HepG2 (cell line): Measurements from ENCODE around the gene SLCO2A1. TPM values are rescaled to one million over a fixed set of nuclear protein-coding genes. Genes with fewer than 3 reads are reported as not detected.

Source experiments
- ATAC-seq: fragments of 200-7000 bp; cut with Tn5 transposase; 3 replicates; pipeline ENCODE4 v1.9.1; 2020; ENCODE audit warnings: mild to moderate bottlenecking, moderate library complexity
- BruUV-seq: library from RNA; stranded (reverse); fragments of 400-500 nt; replicated peaks from 2 replicates; lab custom pipeline; 2021; lab: Mats Ljungman, UMichigan
- CTCF ChIA-PET: fragments of 300-600 bp; formaldehyde crosslinking; extraction: SDS; loops from one replicate; lab custom pipeline; 2021; ENCODE audit warnings: low total read pairs, inconsistent platforms, low intra/inter-chr PET ratio; lab: Yijun Ruan, JAX
- POLR2A ChIA-PET: fragments of 350-600 bp; sonication (Branson Sonifier 250); formaldehyde crosslinking; loops from one replicate; lab custom pipeline; 2020; ENCODE audit warnings: antibody characterized with exemption, inconsistent platforms; lab: Yijun Ruan, JAX
- DNase-seq: peaks from one replicate; pipeline ENCODE4 v3.0.0-alpha.2; 2015; ENCODE audit warnings: low spot score
- FAIRE-seq: peaks from 3 replicates; lab custom pipeline; 2011; peaks lifted over from hg19 to GRCh38; lab: Jason Lieb, UNC
- H2AFZ ChIP-seq: one replicate; pipeline ENCODE4 v1.6.1; 2011; ENCODE audit warnings: low read length, inconsistent platforms
- H3K27ac ChIP-seq: fragments of 300-600 bp; 3 replicates; pipeline ENCODE4 v1.8.0; 2011; ENCODE audit warnings: mixed run types, mild to moderate bottlenecking, mixed read lengths, low read length, inconsistent platforms; ENCODE audit not compliant: insufficient read depth; ENCODE audit errors: extremely low read length
- H3K27me3 ChIP-seq, 2 experiments: fragments of 200-600 bp in 1 of 2; 2 replicates in 1 of 2; 3 replicates in 1 of 2; pipeline versions ENCODE4 v1.6.0 to v1.8.0; 2011; ENCODE audit warnings: low read length in 2 of 2, mild to moderate bottlenecking in 2 of 2, moderate library complexity in 2 of 2, inconsistent platforms in 1 of 2; ENCODE audit not compliant: insufficient read depth in 2 of 2, control insufficient read depth in 1 of 2
- H3K36me3 ChIP-seq, 2 experiments: fragments of 200-600 bp in 1 of 2; replicated peaks in 1 of 2; 2 replicates in 1 of 2; 3 replicates in 1 of 2; pipeline versions ENCODE4 v1.5.1 to v1.8.0; 2011; ENCODE audit warnings: low read length in 2 of 2, inconsistent platforms in 1 of 2; ENCODE audit not compliant: insufficient read depth in 2 of 2, control insufficient read depth in 1 of 2
- H3K4me1 ChIP-seq: 2 replicates; pipeline ENCODE4 v1.5.1; 2012; ENCODE audit warnings: low read length, inconsistent platforms; ENCODE audit not compliant: insufficient read depth
- H3K4me2 ChIP-seq: 2 replicates; pipeline ENCODE4 v1.6.0; 2011; ENCODE audit warnings: low read depth, low read length, inconsistent platforms
- H3K4me3 ChIP-seq, 3 experiments: fragments of 200-600 bp in 1 of 3; sonication (generic), shearing (Covaris generic) in 1 of 3; replicated peaks in 1 of 3; 2 replicates each; pipeline ENCODE4 v1.5.1; 2011 to 2016; ENCODE audit warnings: low read length in 3 of 3, inconsistent platforms in 2 of 3, low read depth in 2 of 3, mild to moderate bottlenecking in 2 of 3, control low read depth in 1 of 3, mixed read lengths in 1 of 3; ENCODE audit not compliant: insufficient read depth in 1 of 3
- H3K79me2 ChIP-seq: one replicate; pipeline ENCODE4 v1.6.1; 2011; ENCODE audit warnings: low read length, inconsistent platforms; ENCODE audit not compliant: insufficient read depth
- H3K9ac ChIP-seq: 2 replicates; pipeline ENCODE4 v1.6.0; 2011; ENCODE audit warnings: mild to moderate bottlenecking, low read depth, low read length, inconsistent platforms; ENCODE audit not compliant: insufficient read depth
- H3K9me3 ChIP-seq: 2 replicates; pipeline ENCODE4 v1.5.1; 2012; ENCODE audit warnings: mild to moderate bottlenecking, low read length
- H4K20me1 ChIP-seq: 2 replicates; pipeline ENCODE4 v1.6.0; 2011; ENCODE audit warnings: inconsistent platforms, mild to moderate bottlenecking, low read length, moderate library complexity; ENCODE audit not compliant: insufficient read depth
- BHLHE40 ChIP-seq: IDR thresholded peaks from 2 replicates; pipeline ENCODE4 v1.6.1; 2011; ENCODE audit warnings: low read length, improper control_type of control experiment
- EED ChIP-seq: sonication (generic); formaldehyde crosslinking; IDR thresholded peaks from 2 replicates; pipeline ENCODE4 v1.5.0; 2020; ENCODE audit warnings: mild to moderate bottlenecking, missing genetic modification reagents
- ESRRA ChIP-seq: sonication (generic); formaldehyde crosslinking; IDR thresholded peaks from 2 replicates; pipeline ENCODE4 v1.5.1; 2020; ENCODE audit warnings: mild to moderate bottlenecking, low read depth, missing genetic modification reagents
- GATA4 ChIP-seq: sonication (generic); IDR thresholded peaks from 2 replicates; pipeline ENCODE4 v1.6.1; 2016; ENCODE audit warnings: antibody characterized with exemption, low read depth, borderline replicate concordance
- KDM5A ChIP-seq: fragments of 200-600 bp; sonication (generic); IDR thresholded peaks from 2 replicates; pipeline ENCODE4 v1.7.0; 2018; ENCODE audit warnings: antibody characterized with exemption, mild to moderate bottlenecking, low read length, borderline replicate concordance
- NFE2L1 ChIP-seq: sonication (generic); formaldehyde crosslinking; IDR thresholded peaks from 2 replicates; pipeline ENCODE4 v1.4.0; 2020; ENCODE audit warnings: missing genetic modification reagents, mild to moderate bottlenecking, borderline replicate concordance
- NPAS2 ChIP-seq: sonication (generic); formaldehyde crosslinking; IDR thresholded peaks from 2 replicates; pipeline ENCODE4 v1.8.0; 2022; ENCODE audit warnings: mild to moderate bottlenecking, missing genetic modification reagents, borderline replicate concordance
- PAF1 ChIP-seq: IDR thresholded peaks from 2 replicates; pipeline ENCODE4 v1.6.1; 2016; ENCODE audit warnings: missing genetic modification reagents, missing compliant biosample characterization
- PAX8 ChIP-seq: sonication (generic); formaldehyde crosslinking; IDR thresholded peaks from 2 replicates; pipeline ENCODE4 v1.8.0; 2022; ENCODE audit warnings: mild to moderate bottlenecking, missing genetic modification reagents, borderline replicate concordance
- YY1 ChIP-seq: IDR thresholded peaks from 2 replicates; pipeline ENCODE4 v1.6.1; 2011; ENCODE audit warnings: low read length, low read depth, moderate library complexity, mild to moderate bottlenecking; ENCODE audit not compliant: insufficient read depth, insufficient replicate concordance
- ZMAT3 ChIP-seq: sonication (generic); formaldehyde crosslinking; conservative IDR thresholded peaks from 2 replicates; pipeline ENCODE4 v1.7.0; 2021; ENCODE audit warnings: missing genetic modification reagents
- ZNF629 ChIP-seq: sonication (generic); formaldehyde crosslinking; conservative IDR thresholded peaks from 2 replicates; pipeline ENCODE4 v1.5.0; 2020; ENCODE audit warnings: missing genetic modification reagents
- ZNF660 ChIP-seq: sonication (generic); formaldehyde crosslinking; IDR thresholded peaks from 2 replicates; pipeline ENCODE4 v1.5.1; 2020; ENCODE audit warnings: mild to moderate bottlenecking, low read depth, missing genetic modification reagents, borderline replicate concordance
- WGBS: methylation state at CpG from one replicate; pipeline ENCODE4 v1.1.6; 2017; ENCODE audit warnings: low lambda C conversion rate; 5-methylcytosine and 5-hydroxymethylcytosine counted together
- in situ Hi-C: cut with HindIII; loops from 2 replicates; pipeline ENCODE4 v1.10.0; 2017; ENCODE audit warnings: low pct_unique_long_range_greater_than_20kb; ENCODE audit not compliant: extremely low pct_ligation_motif_present
- intact Hi-C: fragments of 100-400 bp; cut with micrococcal nuclease; formaldehyde crosslinking; loops from one replicate; pipeline ENCODE4 v1.10.0; 2022; ENCODE audit not compliant: unreplicated experiment
- polyA plus RNA-seq, 8 experiments: library from polyadenylated mRNA; depleted of rRNA in 3 of 8; stranded (reverse) in 7 of 8; unstranded in 1 of 8; fragments of >200 nt; fragmentation: Illumina TruSeq in 4 of 8; extraction: Trizol in 4 of 8; gene quantifications; 2 replicates each; pipeline versions ENCODE4 v1.2.1 to v1.2.3, GENCODE V29; 2011 to 2016; ENCODE audit warnings: low read depth in 4 of 8, missing spikeins in 1 of 8, mixed read lengths in 1 of 8; ENCODE audit not compliant: insufficient read depth in 1 of 8
- total RNA-seq, 5 experiments: library from RNA; depleted of rRNA; stranded (reverse); fragments of >200 nt; fragmentation: Illumina TruSeq; extraction: Trizol; gene quantifications; 2 replicates each; pipeline ENCODE4 v1.2.3, GENCODE V29; 2016; ENCODE audit warnings: low read depth in 1 of 5
- TF ChIP-seq, protein P1 (sequence below): sonication (generic); formaldehyde crosslinking; IDR thresholded peaks from 2 replicates; pipeline ENCODE4 v1.5.1; 2020; ENCODE audit warnings: missing genetic modification reagents, mild to moderate bottlenecking, borderline replicate concordance
- TF ChIP-seq, protein P2 (sequence below): sonication (generic); formaldehyde crosslinking; IDR thresholded peaks from 2 replicates; pipeline ENCODE4 v1.8.0; 2022; ENCODE audit warnings: low read depth, missing genetic modification reagents

SLCO2A1 gene
- total and polyA plus RNA-seq, 2 of the 13 experiments (the other 11 are each of a cell fraction or from before 2014, with no cell fraction given): 0.04 TPM; not detected in 1

DNA sequence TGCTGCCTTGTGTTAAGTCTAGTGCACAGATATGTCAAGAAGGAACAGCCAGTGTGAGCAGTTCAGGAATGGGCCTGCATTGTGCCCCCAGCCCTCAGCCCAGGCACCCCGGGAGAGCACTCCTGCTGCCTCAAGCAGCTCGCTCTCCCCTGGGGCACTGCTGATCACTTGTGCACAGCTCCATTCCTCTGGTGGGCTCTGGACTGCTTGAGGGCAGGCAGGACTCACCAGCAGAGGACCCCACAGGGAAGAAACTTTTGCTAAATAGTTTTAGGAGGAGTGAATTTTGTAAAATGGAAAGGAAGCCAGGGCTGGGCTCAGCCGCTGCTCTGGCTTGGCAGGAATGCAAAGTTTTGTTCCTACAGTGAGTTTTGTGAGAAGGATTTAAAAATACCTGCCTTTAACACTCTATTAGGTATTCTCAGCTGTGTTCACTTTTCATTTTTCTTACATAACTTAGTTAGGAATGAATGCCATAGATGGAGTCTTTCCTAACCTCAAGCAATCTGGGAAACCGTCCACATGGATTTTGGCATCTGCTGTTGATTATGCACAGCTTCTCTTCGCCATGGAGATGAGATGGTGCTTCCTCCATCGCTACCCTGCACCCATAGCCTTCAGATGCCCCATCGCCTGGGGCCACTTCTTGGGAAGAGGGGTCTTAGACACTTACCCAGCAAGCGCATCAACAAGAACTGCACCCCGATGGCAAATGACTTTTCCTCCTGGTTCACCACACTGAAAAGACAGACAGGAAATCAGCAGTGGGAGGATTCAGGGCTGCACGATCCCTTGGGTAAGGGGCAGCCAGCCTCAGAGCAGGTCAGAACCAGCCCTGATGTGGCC lies 91.7 kb downstream of the SLCO2A1 start:
- Histone ChIP-seq H3K4me1 (no peaks in the 10 kb centered on the region), H3K27me3 (peaks cover 2 to 24% of the 10 kb centered on the region in 2 experiments; a peak in 2 of 5 replicates), H3K9ac (no peak overlapping the region), H3K79me2 (no peaks in the 10 kb centered on the region), H3K4me2 (no peak overlapping the region), H4K20me1 (no peaks in the 10 kb centered on the region), H3K4me3 (no peak overlapping the region), H3K36me3 (no peaks in the 10 kb centered on the region), H3K27ac (no peak overlapping the region), H2AFZ (no peak overlapping the region), H3K9me3 (no peaks in the 10 kb centered on the region)
- ChIA-PET POLR2A (no interaction called here), CTCF (no interaction called here)
- no peak for ATAC-seq
- BruUV-seq: no TSS peak
- in situ Hi-C loops: loop anchor here (10.0 kb wide), 1 partner anchor 107 kb away; no protein-coding TSS in a partner anchor
- no peak for FAIRE-seq
- intact Hi-C loops: no loop called here
- WGBS: 46% methylated on average over 7 of the region's 10 CpGs
- DNase-seq: no peak
- no peak for TF ChIP-seq ZNF629 (CRISPR knock-in tag)
- TF ChIP-seq ZNF660 (CRISPR knock-in tag): no peak
- no peak for TF ChIP-seq YY1
- TF ChIP-seq NPAS2 (CRISPR knock-in tag): no peak
- TF ChIP-seq EED (CRISPR knock-in tag): no peak
- TF ChIP-seq, protein P1, sequence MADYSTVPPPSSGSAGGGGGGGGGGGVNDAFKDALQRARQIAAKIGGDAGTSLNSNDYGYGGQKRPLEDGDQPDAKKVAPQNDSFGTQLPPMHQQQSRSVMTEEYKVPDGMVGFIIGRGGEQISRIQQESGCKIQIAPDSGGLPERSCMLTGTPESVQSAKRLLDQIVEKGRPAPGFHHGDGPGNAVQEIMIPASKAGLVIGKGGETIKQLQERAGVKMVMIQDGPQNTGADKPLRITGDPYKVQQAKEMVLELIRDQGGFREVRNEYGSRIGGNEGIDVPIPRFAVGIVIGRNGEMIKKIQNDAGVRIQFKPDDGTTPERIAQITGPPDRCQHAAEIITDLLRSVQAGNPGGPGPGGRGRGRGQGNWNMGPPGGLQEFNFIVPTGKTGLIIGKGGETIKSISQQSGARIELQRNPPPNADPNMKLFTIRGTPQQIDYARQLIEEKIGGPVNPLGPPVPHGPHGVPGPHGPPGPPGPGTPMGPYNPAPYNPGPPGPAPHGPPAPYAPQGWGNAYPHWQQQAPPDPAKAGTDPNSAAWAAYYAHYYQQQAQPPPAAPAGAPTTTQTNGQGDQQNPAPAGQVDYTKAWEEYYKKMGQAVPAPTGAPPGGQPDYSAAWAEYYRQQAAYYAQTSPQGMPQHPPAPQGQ: no peak
- TF ChIP-seq ESRRA (CRISPR knock-in tag): no peak
- no peak for TF ChIP-seq ZMAT3
- no peak for TF ChIP-seq BHLHE40
- TF ChIP-seq KDM5A: no peak
- TF ChIP-seq GATA4: no peak
- TF ChIP-seq PAF1 (CRISPR knock-in tag): no peak
- no peak for TF ChIP-seq PAX8 (CRISPR knock-in tag)
- TF ChIP-seq, protein P2, sequence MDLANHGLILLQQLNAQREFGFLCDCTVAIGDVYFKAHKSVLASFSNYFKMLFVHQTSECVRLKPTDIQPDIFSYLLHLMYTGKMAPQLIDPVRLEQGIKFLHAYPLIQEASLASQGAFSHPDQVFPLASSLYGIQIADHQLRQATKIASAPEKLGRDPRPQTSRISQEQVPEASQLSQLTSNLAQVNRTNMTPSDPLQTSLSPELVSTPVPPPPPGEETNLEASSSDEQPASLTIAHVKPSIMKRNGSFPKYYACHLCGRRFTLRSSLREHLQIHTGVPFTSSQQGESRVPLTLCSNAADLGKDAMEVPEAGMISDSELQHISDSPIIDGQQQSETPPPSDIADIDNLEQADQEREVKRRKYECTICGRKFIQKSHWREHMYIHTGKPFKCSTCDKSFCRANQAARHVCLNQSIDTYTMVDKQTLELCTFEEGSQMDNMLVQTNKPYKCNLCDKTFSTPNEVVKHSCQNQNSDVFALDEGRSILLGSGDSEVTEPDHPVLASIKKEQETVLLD (CRISPR knock-in tag): no peak
- no peak for TF ChIP-seq NFE2L1 (CRISPR knock-in tag)
